Hepatocyte (in vitro differentiated cells): ENCODE data around the gene STUB1.

Experiments
- CTCF ChIP-seq: fragments of 200-600 bp; sonication (generic); IDR thresholded peaks from 2 replicates; pipeline ENCODE4 v1.5.1; 2016; ENCODE audit warnings: antibody characterized with exemption, mild to moderate bottlenecking; ENCODE audit not compliant: poor library complexity
- EZH2 ChIP-seq: fragments of 200-600 bp; sonication (generic); IDR thresholded peaks from 2 replicates; pipeline ENCODE4 v1.6.1; 2016; ENCODE audit warnings: antibody characterized with exemption, mild to moderate bottlenecking, borderline replicate concordance

GRCh38 chr16:677316-678190, 2.7 kb upstream of the STUB1 start:
- TF ChIP-seq CTCF (no peak), EZH2 (no peak)
